Keratinocyte (primary cell): ENCODE data around the gene RNF148. TPM values are rescaled to one million over a fixed set of nuclear protein-coding genes. Genes with fewer than 3 reads are reported as not detected.

Source experiments
- DNase-seq: peaks from one replicate; pipeline ENCODE4 v3.0.0-alpha.2; 2011; ENCODE audit warnings: low read depth, missing footprints, low spot score
- FAIRE-seq: peaks from 2 replicates; lab custom pipeline; 2011; peaks lifted over from hg19 to GRCh38; lab: Jason Lieb, UNC
- H2AFZ ChIP-seq: 2 replicates; pipeline ENCODE4 v1.6.0; 2012; ENCODE audit warnings: low read length, control low read depth, inconsistent platforms; ENCODE audit not compliant: control insufficient read depth
- H3K27ac ChIP-seq: 2 replicates; pipeline ENCODE4 v1.5.1; 2011; ENCODE audit warnings: low read length; ENCODE audit not compliant: control insufficient read depth, insufficient read depth
- H3K27me3 ChIP-seq: 3 replicates; pipeline ENCODE4 v1.6.0; 2011; ENCODE audit warnings: low read length; ENCODE audit not compliant: control insufficient read depth, insufficient read depth; ENCODE audit errors: extremely low read depth
- H3K36me3 ChIP-seq, 2 experiments: 2 replicates in 1 of 2; 3 replicates in 1 of 2; pipeline ENCODE4 v1.5.1; 2011; ENCODE audit warnings: low read length in 2 of 2, mild to moderate bottlenecking in 1 of 2; ENCODE audit not compliant: control insufficient read depth in 2 of 2, insufficient read depth in 2 of 2; ENCODE audit errors: extremely low read depth in 1 of 2
- H3K4me1 ChIP-seq: 3 replicates; pipeline ENCODE4 v1.5.1; 2011; ENCODE audit warnings: low read length; ENCODE audit not compliant: control insufficient read depth, insufficient read depth; ENCODE audit errors: extremely low read depth
- H3K4me2 ChIP-seq: 3 replicates; pipeline ENCODE4 v1.6.0; 2011; ENCODE audit warnings: low read depth, low read length; ENCODE audit not compliant: control insufficient read depth, insufficient read depth; ENCODE audit errors: extremely low read depth
- H3K4me3 ChIP-seq, 3 experiments: fragments of 200-600 bp in 1 of 3; sonication (generic) in 1 of 3; 2 replicates in 2 of 3; 3 replicates in 1 of 3; pipeline ENCODE4 v1.5.1; 2011 to 2016; ENCODE audit warnings: low read length in 3 of 3, mild to moderate bottlenecking in 3 of 3, control low read depth in 2 of 3, inconsistent platforms in 1 of 3, low read depth in 1 of 3, mixed read lengths in 1 of 3, mixed run types in 1 of 3, moderate library complexity in 1 of 3; ENCODE audit not compliant: control insufficient read depth in 2 of 3, insufficient read depth in 2 of 3; ENCODE audit errors: extremely low read depth in 1 of 3
- H3K79me2 ChIP-seq: 2 replicates; pipeline ENCODE4 v1.6.0; 2012; ENCODE audit warnings: low read length; ENCODE audit not compliant: control insufficient read depth, insufficient read depth
- H3K9ac ChIP-seq: 3 replicates; pipeline ENCODE4 v1.6.0; 2011; ENCODE audit warnings: low read length; ENCODE audit not compliant: control insufficient read depth, insufficient read depth; ENCODE audit errors: extremely low read depth
- H3K9me1 ChIP-seq: 3 replicates; pipeline ENCODE4 v1.6.0; 2011; ENCODE audit warnings: low read length; ENCODE audit not compliant: control insufficient read depth, insufficient read depth; ENCODE audit errors: extremely low read depth
- H3K9me3 ChIP-seq: 2 replicates; pipeline ENCODE4 v1.5.1; 2012; ENCODE audit warnings: low read depth, low read length; ENCODE audit not compliant: control insufficient read depth
- H4K20me1 ChIP-seq: 3 replicates; pipeline ENCODE4 v1.6.0; 2011; ENCODE audit warnings: low read length; ENCODE audit not compliant: control insufficient read depth, insufficient read depth; ENCODE audit errors: extremely low read depth
- CTCF ChIP-seq, 3 experiments: IDR thresholded peaks in 1 of 3; conservative IDR thresholded peaks in 1 of 3; optimal IDR thresholded peaks in 1 of 3; 2 replicates in 2 of 3; 3 replicates in 1 of 3; pipeline versions ENCODE3 to v1.5.1; 2011; ENCODE audit warnings: low read length in 3 of 3, mild to moderate bottlenecking in 3 of 3, moderate library complexity in 2 of 3, control low read depth in 1 of 3, inconsistent platforms in 1 of 3; ENCODE audit not compliant: insufficient read depth in 2 of 3; ENCODE audit errors: extremely low read depth in 1 of 3
- EZH2 ChIP-seq: IDR thresholded peaks from one replicate; pipeline ENCODE4 v1.6.1; 2012; ENCODE audit warnings: inconsistent platforms, mild to moderate bottlenecking, low read length, moderate library complexity
- dilution Hi-C: fragments of 300-500 bp; cut with MboI; formaldehyde crosslinking; loops from one replicate; pipeline ENCODE4 v1.7.0; 2020; ENCODE audit warnings: low sequenced_read_pairs; ENCODE audit not compliant: extremely low pct_ligation_motif_present
- polyA plus RNA-seq, 5 experiments: library from polyadenylated mRNA; depleted of rRNA in 3 of 5; stranded (reverse) in 3 of 5; stranded (forward) in 1 of 5; unstranded in 1 of 5; fragments of >200 nt; gene quantifications; 1 replicate in 1 of 5; 2 replicates in 3 of 5; 3 replicates in 1 of 5; pipeline versions ENCODE4 v1.2.1 to v1.2.3, GENCODE V29; 2011 to 2012; ENCODE audit warnings: missing spikeins in 2 of 5, low read depth in 1 of 5, low replicate concordance in 1 of 5

RNF148 gene
- polyA plus RNA-seq, 1 donor (not counting 4 experiments of a cell fraction or from before 2014, with no cell fraction given): not detected

GRCh38 chr7:122674502-122674901 is 28.2 kb downstream of the RNF148 start:
- DNase-seq: no peak

GRCh38 chr7:122673951-122674350 is 28.8 kb downstream of the RNF148 start:
- no peak for FAIRE-seq
- no peak for TF ChIP-seq CTCF (optimal IDR thresholded peaks at IDR 0.05 in 1 of 3, IDR thresholded peaks at IDR 0.05 in 1 of 3, conservative IDR thresholded peaks at IDR 0.05 in 1 of 3; ENCODE audit: extremely low read depth in 1 of 3, insufficient read depth in 2 of 3, low read length in 3 of 3)
- TF ChIP-seq EZH2: no peak

More at GRCh38 chr7:122674502-122674901, 28.2 kb downstream of the RNF148 start:
- Histone ChIP-seq H2AFZ (no peak overlapping the region), H3K9me3 (no peaks in the 10 kb centered on the region), H3K9ac (no peak overlapping the region), H3K79me2 (no peaks in the 10 kb centered on the region), H3K4me2 (no peak overlapping the region), H3K4me1 (no peaks in the 10 kb centered on the region), H3K27ac (no peak overlapping the region), H3K9me1 (no peaks in the 10 kb centered on the region), H3K36me3 (no peaks in the 10 kb centered on the region), H4K20me1 (no peaks in the 10 kb centered on the region), H3K27me3 (no peaks in the 10 kb centered on the region), H3K4me3 (no peak overlapping the region)
- no peak for TF ChIP-seq CTCF (optimal IDR thresholded peaks at IDR 0.05 in 1 of 3, IDR thresholded peaks at IDR 0.05 in 1 of 3, conservative IDR thresholded peaks at IDR 0.05 in 1 of 3; ENCODE audit: extremely low read depth in 1 of 3, insufficient read depth in 2 of 3, low read length in 3 of 3)
- TF ChIP-seq EZH2: no peak
- dilution Hi-C loops: no loop called here
- no peak for FAIRE-seq

More at GRCh38 chr7:122673951-122674350, 28.8 kb downstream of the RNF148 start:
- Histone ChIP-seq H3K27me3 (no peaks in the 10 kb centered on the region), H3K9me3 (no peaks in the 10 kb centered on the region), H3K27ac (no peak overlapping the region), H3K9me1 (no peaks in the 10 kb centered on the region), H4K20me1 (no peaks in the 10 kb centered on the region), H3K9ac (no peak overlapping the region), H3K79me2 (no peaks in the 10 kb centered on the region), H3K4me1 (no peaks in the 10 kb centered on the region), H3K36me3 (no peaks in the 10 kb centered on the region), H3K4me3 (no peak overlapping the region), H2AFZ (no peak overlapping the region), H3K4me2 (no peak overlapping the region)
- dilution Hi-C loops: no loop called here
- DNase-seq: no peak
